Bronchial epithelial cell (primary cell): ENCODE results near the gene APP. TPM values are rescaled to one million over a fixed set of nuclear protein-coding genes. Genes with fewer than 3 reads are reported as not detected.

ENCODE experiments used
- DNase-seq: peaks from one replicate; pipeline ENCODE4 v3.0.0-alpha.2; 2010; ENCODE audit warnings: low read depth
- FAIRE-seq: peaks from 2 replicates; lab custom pipeline; 2011; peaks lifted over from hg19 to GRCh38; lab: Jason Lieb, UNC
- H3K27me3 ChIP-seq: 2 replicates; pipeline ENCODE4 v1.5.1; 2011; ENCODE audit warnings: low read length; ENCODE audit not compliant: control insufficient read depth, insufficient read depth
- H3K36me3 ChIP-seq: 2 replicates; pipeline ENCODE4 v1.5.1; 2011; ENCODE audit warnings: low read length; ENCODE audit not compliant: control insufficient read depth, insufficient read depth
- H3K4me3 ChIP-seq: 2 replicates; pipeline ENCODE4 v1.5.1; 2011; ENCODE audit warnings: mild to moderate bottlenecking, low read depth, low read length, control low read depth
- total RNA-seq: library from RNA; depleted of rRNA; stranded (reverse); fragments of >200 nt; gene quantifications from 2 replicates; pipeline ENCODE4 v1.2.1, GENCODE V29; 2014
- TF ChIP-seq, protein P1 (sequence below): IDR thresholded peaks from 2 replicates; pipeline ENCODE4 v1.5.1; 2011; ENCODE audit warnings: mild to moderate bottlenecking, moderate library complexity, low read length, control low read depth, inconsistent platforms; ENCODE audit not compliant: insufficient read depth, severe bottlenecking

APP gene
- total RNA-seq, 1 donor from 2014 or later = 745 TPM

DNA sequence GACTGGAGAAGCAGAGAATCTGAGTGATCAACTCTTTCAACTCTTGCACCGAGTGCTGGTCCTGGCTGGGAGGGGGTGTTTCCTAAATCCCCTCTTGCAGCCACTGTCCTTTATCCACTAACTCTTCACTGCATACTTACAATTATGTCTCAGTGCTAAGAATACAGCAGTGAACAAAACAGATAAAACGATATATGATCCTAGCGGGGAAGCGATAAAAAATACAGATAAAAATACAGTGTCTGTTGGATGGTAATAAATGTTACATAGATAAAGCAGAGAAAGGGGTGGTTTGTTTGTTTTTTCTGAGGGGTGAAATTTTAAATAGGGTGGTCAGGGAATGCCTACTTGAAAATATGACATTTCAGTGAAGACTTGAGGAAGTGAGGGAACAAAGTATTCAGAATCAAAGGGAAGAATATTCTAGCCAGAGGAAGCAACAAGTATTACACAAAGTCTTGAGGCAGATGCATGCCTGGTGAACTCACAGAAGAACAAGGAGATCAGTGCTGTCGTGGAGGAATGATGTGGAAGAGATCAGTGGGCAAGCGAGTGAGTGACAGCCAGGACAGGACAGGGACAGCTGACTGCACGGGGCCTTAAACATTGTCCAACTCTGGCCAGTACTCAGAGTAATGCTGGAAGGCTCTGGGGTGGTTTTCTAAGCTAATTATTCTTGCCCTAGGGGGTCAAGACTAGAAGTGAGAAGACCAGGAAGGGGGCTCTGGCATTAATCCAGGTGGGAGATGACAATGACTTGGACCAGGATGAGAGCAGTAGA lies 110.0 kb downstream of the APP start:
- H3K4me3 ChIP-seq = no peak overlapping the region
- FAIRE-seq = no peak
- DNase-seq = no peak
- no peaks in the 10 kb centered on the region for H3K36me3 ChIP-seq
- TF ChIP-seq, protein P1, sequence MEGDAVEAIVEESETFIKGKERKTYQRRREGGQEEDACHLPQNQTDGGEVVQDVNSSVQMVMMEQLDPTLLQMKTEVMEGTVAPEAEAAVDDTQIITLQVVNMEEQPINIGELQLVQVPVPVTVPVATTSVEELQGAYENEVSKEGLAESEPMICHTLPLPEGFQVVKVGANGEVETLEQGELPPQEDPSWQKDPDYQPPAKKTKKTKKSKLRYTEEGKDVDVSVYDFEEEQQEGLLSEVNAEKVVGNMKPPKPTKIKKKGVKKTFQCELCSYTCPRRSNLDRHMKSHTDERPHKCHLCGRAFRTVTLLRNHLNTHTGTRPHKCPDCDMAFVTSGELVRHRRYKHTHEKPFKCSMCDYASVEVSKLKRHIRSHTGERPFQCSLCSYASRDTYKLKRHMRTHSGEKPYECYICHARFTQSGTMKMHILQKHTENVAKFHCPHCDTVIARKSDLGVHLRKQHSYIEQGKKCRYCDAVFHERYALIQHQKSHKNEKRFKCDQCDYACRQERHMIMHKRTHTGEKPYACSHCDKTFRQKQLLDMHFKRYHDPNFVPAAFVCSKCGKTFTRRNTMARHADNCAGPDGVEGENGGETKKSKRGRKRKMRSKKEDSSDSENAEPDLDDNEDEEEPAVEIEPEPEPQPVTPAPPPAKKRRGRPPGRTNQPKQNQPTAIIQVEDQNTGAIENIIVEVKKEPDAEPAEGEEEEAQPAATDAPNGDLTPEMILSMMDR = no peak
- no peaks in the 10 kb centered on the region for H3K27me3 ChIP-seq

DNA sequence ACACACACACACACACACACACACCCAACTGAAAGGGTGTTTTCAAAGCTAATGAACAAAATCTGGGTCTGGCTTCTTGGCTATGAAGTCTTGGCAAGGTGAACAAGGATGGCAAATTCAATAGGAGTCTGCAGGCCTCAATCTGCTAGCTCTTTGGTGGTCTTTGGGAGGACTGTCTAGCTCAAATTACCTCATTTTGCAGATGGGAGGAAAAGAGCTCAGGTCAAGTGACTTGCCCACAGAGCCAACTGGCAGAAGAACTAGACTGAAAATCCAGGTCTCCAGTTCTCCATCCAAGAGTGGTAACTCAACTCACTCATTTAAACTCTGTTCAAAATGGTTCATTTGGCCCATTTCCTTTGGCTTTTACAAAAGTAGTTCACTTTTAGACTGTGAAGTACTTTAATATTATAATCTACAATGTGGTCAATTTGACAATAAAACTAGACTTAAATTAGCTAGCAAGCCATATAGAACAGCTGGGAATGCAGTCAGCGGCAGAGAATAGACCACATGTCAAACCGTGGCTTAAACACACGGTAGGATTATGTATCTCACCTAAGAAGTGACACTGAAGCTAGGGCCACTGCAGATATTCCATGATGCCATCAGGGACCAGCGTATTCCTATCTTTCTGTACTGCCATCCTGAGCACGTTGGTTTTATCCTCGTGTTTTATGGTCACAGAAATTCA lies 112.9 kb downstream of the APP start:
- Histone ChIP-seq H3K27me3 (no peaks in the 10 kb centered on the region), H3K4me3 (no peak overlapping the region), H3K36me3 (no peaks in the 10 kb centered on the region)
- TF ChIP-seq, protein P1 = no peak
- no peak for FAIRE-seq
- DNase-seq = no peak

DNA sequence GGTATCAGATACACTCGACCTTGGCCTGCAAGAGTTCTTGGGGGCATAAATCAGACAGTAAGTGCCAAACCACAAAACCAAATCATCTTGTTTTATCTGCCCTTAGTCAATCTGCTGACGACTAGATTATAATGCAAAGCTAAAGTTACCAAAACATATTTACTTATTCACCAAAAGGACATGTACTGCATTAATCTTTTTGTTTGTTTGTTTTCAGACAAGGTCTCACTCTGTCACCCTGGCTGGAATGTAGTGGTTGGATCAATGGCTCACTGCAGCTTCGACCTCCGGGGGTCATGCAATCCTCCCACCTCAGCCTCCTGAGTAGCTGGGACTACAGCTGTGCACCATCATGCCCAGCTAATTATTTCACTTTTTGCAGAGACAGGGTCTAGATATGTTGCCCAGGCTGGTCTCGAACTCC lies 114.7 kb downstream of the APP start:
- TF ChIP-seq, protein P1 = no peak
- no peak for FAIRE-seq
- DNase-seq = no peak
- Histone ChIP-seq H3K36me3 (peaks cover 4% of the 10 kb centered on the region), H3K4me3 (no peak overlapping the region), H3K27me3 (no peaks in the 10 kb centered on the region)

DNA sequence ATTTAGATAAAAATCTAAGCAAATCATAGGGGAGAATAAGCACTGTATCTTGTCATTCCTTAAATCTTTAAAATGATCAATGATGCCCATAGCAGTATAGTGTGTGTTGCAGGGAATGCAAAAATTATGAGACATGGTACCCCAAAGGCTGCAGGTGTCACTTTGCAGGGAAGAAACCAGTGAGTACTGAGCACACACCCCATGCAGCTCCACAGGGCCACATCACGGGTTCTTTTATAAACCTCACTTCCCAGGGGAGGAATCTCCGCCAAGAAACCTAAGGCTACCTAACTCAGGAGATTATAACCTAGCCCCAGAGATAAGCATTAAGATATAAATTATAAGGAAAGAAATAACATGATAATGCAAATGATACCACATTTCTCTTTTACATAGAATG lies 115.6 kb downstream of the APP start:
- no peaks in the 10 kb centered on the region for H3K27me3 ChIP-seq
- FAIRE-seq (no peak), DNase-seq (no peak)
- TF ChIP-seq, protein P1 = no peak
- H3K4me3 ChIP-seq = no peak overlapping the region
- H3K36me3 ChIP-seq = peaks cover 5% of the 10 kb centered on the region

DNA sequence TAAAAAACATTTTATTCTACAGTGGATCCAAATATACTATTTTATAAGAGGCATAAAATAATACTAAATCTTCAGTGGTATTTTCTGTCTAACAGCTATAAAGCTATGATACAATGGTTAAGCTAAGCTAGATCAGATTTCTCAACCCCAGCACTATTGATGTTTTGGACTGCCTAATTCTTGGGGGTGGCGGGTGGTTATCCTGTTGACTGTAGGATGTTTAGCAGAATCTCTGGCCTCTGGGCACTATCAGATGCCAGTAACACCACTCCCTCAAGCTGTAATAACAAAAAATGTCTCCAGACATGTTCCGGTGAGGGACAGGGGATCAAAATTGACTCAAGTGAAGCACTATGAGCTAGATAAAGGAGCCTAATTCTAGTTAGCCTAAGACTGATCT lies 118.5 kb downstream of the APP start:
- Histone ChIP-seq H3K36me3 (peaks cover 9% of the 10 kb centered on the region), H3K27me3 (no peaks in the 10 kb centered on the region), H3K4me3 (no peak overlapping the region)
- FAIRE-seq (no peak), DNase-seq (no peak)
- TF ChIP-seq, protein P1 = no peak
